Dedifferentiated amniotic fluid mesenchymal stem cell (primary cell): ENCODE results near the gene ACER1.

ENCODE experiments used
- DNase-seq: peaks from one replicate; pipeline ENCODE4 v3.0.0-alpha.2; 2016; ENCODE audit errors: extremely low spot score

Gene ACER1

GRCh38 chr19:6268382-6268771 is 65.0 kb downstream of the ACER1 start:
- no peak for DNase-seq

- DNase-seq = no peak
Observed at GRCh38 chr19:6267552-6268381, 65.6 kb downstream of the ACER1 start.

- DNase-seq = no peak
Observed at GRCh38 chr19:6264803-6265202, 68.6 kb downstream of the ACER1 start.

- DNase-seq = peak; percentile 16
Observed at GRCh38 chr19:6263735-6264444, 69.5 kb downstream of the ACER1 start.

- no peak for DNase-seq
Observed at GRCh38 chr19:6263306-6263705, 70.1 kb downstream of the ACER1 start.

GRCh38 chr19:6262519-6262918 is 70.9 kb downstream of the ACER1 start:
- no peak for DNase-seq

- no peak for DNase-seq
Observed at GRCh38 chr19:6261883-6262282, 71.5 kb downstream of the ACER1 start.

GRCh38 chr19:6260912-6261650 is 72.3 kb downstream of the ACER1 start:
- DNase-seq = no peak

GRCh38 chr19:6260376-6260775 is 73.0 kb downstream of the ACER1 start:
- DNase-seq = no peak

GRCh38 chr19:6259312-6259861 is 74.0 kb downstream of the ACER1 start:
- no peak for DNase-seq

GRCh38 chr19:6258812-6259311 is 74.5 kb downstream of the ACER1 start:
- no peak for DNase-seq
